Measurements from ENCODE around the gene DRAXIN.

GRCh38 chr1:11774753-11775152 lies 83.2 kb downstream of the DRAXIN start:
- TF ChIP-seq POLR2A (IDR thresholded peaks at IDR 0.05): no peak
- TF ChIP-seq CTCF (IDR thresholded peaks at IDR 0.05): no peak
- TF ChIP-seq EP300 (IDR thresholded peaks at IDR 0.05; ENCODE audit: low read depth): no peak
- TF ChIP-seq POLR2AphosphoS5 (IDR thresholded peaks at IDR 0.05): no peak
